ENCODE measurements around the gene DLGAP4. TPM values are rescaled to one million over a fixed set of nuclear protein-coding genes. Genes with fewer than 3 reads are reported as not detected.

DLGAP4 gene
- polyA plus RNA-seq, 4 donors, result 57.2 to 77.9 (median 63.3) TPM

DNA sequence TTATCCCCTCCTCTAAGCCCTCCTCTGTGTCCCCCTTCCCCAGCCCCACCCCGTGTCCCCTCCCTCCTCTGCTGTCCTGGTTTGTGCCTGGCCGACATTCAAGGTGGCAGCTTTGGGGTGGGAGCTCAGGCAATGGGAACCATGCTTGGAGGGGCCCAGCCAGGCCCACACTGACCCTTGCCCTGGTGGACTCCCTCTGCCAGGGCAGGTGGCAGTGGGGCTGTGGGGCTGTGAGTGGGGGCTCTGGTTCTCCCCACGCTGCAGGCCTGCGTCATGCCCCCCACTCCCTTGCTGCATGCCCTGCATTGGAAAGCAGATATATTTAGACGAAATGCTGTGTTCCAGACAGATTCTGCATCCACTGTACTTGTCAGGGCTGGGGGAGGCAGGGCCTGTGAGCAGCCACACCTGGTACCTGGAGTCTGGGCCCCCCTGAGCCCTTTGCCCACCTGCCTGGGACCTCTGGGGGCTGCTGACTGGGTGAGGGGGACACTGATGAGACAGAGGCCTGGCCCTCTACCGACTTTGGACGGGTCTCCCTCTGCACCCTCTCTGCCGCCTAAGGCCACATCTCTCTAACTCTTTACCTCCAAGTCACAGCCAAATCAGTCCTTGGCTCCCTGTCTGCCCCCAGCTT is 14.2 kb downstream of the DLGAP4 start:
- no peak for DNase-seq (ENCODE audit: low read depth in 4 of 4, low spot score in 3 of 4)

DNA sequence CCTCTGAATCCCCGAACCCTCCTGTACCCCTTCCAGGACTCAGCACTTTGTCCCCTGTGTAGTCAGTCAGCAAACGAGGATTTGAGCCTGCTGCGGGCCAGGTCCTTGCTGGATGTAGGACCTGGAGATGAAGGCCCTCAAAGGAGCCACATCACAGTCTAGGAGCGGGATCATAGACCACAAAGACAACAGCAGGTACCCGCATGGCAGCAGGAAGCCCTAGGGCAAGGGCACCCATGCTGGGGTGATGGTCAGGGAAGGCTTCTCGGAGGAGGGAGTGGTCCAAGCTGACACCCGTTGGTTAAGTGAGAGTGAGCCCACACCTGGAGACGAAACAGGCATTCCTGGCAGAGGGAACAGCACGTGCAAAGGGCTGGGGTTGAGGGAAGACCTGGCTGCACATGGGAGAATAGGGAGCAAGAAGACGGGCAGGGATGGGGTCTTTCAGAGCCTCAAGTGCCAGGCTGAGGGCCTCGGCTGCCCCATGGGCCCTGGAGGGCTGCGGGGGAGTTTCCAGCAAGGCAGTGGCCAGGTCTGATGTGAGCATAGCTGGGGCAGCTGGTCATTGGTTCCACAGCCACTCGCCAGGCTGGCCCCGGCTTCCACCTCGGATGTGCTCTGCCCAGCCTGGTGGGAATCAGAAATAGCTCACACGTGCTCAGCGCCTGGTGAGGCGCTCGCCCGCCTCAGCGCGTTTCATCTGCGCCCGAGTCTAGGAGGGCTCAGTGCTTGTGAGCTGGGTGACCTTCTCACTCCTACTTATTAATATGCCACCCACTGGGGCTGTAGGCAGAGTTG is 15.0 kb downstream of the DLGAP4 start:
- no peak for DNase-seq (ENCODE audit: low read depth in 4 of 4, low spot score in 3 of 4)

DNA sequence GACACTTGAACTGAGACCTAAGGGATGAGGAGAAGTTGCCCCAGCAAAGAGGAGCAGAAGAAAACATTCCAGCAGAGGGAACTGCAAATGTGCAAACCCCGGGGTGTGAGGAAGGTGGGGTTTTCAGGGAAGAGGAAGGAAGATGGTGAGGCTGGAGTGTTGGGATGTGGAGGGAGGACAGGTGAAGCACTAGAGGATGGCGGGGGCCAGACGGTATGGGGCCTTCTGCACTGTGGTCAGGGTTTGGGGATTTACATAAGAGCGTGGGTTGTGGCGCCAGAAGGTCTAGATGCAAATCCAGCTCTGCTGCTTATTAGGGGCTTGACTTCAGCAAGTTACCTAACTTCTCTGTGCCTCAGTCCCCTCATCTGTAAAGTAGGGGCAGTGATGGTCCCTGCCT is 16.0 kb downstream of the DLGAP4 start:
- no peak for DNase-seq (ENCODE audit: low read depth in 4 of 4, low spot score in 3 of 4)

DNA sequence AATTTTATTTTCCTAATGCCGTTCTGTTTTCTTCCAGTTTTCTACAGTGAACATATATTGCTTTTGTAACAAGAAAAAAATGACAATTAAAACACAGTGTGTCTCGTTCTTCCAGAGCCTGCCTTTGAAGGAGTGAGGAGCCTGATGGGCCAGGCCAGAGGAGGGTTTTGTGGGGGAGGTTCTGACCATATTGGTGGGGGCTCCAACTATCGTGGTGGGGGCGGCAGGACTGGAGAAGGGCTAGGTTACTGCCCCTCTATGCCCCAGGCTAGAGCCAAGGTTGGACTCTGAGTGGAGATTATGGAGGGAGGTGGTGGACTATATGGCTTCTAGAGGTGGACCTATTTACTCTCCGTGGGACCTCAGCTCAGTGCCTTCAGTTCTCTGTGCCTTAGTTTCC is 24.0 kb downstream of the DLGAP4 start:
- DNase-seq (ENCODE audit: low read depth in 4 of 4, low spot score in 3 of 4), result no peak

DNA sequence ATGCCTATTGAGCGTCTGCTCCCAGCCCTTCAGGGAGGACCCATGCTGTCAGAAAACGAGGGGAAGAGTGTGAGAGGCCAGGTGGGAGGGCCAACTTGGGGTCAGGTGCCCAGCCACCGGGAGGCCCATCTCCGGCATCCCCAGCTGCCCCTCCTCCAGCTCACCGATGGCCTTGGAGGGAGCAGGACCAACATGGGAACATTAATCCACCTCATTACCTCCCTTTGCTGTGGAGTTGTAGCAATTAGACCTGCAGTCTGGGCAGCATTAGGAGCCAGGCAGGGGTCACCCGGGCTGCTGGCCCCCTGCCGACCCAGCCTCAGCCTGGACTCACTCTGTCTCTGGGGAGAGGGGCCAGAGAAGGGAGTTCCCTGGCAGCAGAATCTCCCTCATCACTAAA is 25.1 kb downstream of the DLGAP4 start:
- no peak for DNase-seq (ENCODE audit: low read depth in 4 of 4, low spot score in 3 of 4)

DNA sequence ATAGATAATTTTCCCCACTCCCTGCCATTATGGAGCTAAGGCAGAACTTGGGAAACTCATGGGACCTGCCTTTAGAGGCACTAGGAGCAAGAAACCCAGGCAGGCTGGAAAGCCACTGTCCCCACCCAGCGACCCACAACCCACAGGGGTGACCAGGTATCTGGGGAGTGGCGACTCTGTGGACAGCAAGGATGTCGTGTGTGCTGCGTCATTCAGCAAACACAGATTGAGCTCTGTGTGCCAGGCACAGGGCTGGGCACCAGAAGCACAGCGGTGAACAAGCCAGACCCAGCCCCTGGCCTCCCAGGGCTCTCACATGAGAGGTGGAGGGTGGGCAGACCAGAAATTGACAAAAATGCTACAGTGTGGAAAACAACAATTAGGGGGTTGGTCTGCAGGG is 27.7 kb downstream of the DLGAP4 start:
- no peak for DNase-seq (ENCODE audit: low read depth in 4 of 4, low spot score in 3 of 4)

DNA sequence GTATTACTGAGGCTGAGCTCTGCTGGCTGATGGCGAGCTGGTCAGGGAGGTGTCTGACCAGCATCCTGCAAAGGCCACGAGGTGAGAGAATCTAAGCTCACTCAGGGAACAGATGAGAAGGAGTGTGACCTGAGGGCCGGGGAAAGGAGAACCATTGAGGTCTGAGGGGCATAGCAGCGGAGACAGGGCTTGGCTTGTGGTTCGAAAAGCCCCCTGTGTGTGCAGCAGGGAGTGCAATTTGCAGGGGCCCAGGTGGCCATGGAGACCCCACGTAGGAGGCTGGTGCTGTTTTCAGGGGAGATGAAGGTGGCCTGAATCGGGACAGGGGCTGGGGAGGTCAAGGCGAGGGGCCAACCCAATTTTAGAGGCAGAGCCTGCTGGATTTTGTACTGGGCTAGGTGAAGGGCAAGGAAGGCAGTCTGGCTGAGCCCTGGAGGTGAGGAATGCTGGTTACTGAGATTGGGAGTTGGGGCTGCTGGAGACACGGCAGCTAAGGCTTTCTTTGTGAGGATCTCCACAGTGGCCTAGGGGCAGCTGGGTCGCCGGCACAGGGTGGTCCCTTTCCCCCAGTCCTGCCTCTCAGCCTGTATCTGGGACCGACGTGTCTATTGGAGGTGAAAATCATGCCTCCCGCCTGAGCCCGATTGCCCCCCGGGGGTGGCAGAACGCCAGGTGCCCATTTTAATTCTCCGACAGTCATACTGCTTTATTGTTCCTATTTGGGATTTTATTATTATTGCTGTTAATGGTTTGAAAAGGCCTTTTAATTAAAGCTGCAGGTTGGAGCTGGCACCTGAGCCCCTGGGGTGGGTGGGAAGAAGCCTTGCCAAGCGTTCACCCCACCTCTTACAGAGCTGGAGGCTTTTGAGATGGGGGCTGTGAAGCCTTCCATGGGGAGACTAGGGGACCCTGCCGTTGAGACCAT is 28.4 kb downstream of the DLGAP4 start:
- no peak for DNase-seq (ENCODE audit: low read depth in 4 of 4, low spot score in 3 of 4)

DNA sequence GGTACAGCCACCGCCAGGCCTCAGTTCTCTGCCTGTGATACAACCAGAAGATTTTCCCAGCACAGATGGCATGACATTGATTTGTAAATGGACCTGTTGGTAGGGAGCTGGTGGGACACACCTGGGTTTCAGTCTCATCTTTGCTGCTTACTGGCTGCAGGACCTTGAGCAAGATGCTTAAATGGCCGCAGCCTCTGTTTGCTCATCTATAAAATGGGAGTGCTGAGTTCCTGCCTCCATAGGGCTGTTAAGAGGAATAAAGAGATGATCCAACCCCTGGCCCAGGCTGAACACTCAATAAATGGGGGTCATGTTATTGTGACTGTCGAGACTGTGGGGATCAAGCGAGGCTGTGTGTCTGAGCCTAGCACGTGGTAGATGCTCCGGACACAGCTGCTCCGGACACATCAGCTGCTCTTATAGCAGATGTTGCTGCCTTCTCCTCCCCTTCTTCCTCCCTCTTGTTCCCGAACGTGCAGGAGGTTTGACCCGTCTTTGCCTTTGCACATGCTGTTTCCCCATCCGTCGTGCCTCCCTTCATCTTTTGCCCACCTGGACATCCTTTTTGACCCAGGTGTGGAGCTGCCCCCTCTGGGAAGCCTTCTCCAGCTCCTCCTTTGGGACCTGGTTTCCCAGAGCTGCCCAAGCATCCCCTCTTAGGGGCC is 29.2 kb downstream of the DLGAP4 start:
- no peak for DNase-seq (ENCODE audit: low read depth in 4 of 4, low spot score in 3 of 4)

DNA sequence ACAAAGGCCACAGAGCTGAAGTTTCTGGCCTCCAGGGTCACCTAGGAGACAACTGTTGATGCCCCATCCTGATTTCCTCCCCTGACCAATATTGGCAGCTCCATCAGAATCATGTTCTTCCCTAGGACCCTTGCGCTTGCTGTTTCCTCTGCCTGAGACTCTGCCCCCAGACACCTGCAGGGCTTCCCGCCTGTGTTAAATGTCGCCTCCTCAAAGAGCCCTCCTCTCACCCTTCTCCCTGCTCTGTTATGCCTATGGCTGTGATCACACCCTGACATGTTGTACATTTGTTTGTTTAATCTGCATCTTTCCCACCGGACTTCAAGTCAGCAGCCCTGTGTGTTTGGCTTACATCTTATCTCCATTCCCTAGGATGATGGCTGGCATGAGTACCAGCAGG is 30.1 kb downstream of the DLGAP4 start:
- DNase-seq (ENCODE audit: low read depth in 4 of 4, low spot score in 3 of 4), result no peak

DNA sequence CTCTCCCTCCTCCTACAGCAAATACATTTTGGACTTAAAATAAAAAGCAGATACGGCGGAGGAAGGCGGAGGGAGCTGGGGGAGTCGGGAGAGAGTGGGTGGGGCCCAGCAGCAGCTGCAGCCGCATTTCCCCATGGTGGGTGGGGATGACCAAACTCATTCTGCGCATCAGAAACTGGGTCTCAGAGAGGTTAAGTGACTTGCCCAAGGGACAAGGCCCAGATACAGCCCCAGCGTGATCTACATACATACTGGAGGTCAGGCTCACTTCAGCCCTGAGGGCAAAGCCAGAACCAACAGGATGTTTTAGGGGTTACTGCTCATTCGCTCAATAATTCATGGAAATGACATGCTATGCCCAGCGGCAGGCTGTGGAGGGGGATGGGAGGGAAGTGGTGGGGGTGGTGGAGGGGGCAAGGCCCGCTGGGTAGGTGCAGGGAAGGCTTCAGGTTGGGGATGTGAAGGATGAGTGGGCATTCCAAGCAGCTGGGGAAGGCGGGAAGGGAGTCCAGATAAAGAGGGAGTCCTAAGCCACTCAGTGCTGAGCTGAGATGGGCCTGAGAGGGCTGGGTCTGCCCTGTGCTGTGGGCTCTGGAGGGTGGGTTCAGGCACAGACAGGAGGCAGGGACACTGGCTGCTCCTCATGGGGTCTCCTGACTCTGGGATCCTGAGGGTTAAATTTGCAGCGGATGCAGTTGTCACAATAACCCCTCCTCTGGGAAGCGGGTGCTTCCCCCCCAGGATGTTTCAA is 31.0 kb downstream of the DLGAP4 start:
- DNase-seq (ENCODE audit: low read depth in 4 of 4, low spot score in 3 of 4), result no peak

DNA sequence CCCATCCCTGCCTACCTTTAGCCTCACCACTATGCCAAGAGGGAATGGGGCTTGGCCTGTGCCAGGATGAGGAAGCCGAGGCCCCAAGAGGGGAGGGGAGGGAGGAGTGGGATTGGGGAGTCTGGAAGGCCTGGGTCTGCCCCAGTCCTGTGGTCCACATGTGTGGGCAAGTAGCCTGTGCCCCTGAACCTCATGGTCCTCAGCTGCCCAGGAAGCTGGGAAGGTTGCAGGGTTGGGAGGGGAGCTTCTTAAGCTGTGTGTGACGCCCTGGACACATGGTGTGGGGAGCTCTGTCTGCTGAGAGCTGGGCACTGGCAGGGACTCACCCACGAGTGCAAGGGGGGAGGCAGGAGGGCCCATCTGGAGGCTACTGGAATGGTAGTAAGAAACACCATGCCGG is 31.7 kb downstream of the DLGAP4 start:
- DNase-seq (ENCODE audit: low read depth in 4 of 4, low spot score in 3 of 4), result no peak

DNA sequence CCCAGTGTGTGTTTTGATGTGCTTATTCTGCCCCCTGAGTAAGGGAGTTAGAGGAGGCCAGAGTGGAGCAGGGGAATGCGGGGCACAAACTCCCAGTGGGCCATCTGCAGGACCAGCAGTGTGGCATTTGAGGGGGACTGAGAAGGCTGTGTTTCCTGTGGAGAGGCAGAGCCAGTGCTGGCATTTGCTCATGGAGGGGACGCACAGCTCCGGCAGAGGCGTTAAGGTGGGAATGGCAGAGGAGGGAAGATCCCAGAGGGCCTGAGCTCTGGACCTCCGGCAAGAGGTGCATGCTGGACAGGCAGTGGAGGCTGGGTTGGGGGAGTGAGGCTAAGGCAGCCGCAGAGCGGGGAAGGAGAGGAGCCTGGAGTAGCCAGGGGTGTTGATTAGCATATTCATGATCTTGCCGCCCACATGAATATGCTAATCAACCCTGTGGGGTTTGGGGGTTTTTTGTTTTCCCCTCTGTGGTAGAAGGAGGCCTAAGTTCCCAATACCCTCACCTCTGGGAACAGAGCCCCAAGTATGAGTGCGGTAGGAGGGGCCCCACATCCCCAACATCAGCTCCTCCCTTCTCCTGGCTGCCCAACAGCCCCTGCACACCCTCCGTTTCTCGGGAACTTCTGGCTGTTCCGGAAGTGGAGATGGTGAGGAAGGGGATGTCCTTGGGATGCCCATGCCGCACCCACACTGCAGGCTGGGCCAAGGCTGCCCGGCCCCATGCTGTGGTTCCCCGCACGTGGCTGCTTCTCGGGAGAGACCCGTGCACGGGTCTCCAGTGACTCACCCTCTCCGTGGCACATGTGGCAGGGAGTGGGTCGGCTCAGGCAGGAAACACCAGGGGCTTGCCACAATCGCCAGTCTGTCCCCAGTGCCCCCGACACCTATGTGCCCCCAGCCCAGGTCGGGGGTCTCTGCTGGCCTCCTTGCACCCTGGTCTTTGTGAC is 33.8 kb downstream of the DLGAP4 start:
- no peak for DNase-seq (ENCODE audit: low read depth in 4 of 4, low spot score in 3 of 4)

DNA sequence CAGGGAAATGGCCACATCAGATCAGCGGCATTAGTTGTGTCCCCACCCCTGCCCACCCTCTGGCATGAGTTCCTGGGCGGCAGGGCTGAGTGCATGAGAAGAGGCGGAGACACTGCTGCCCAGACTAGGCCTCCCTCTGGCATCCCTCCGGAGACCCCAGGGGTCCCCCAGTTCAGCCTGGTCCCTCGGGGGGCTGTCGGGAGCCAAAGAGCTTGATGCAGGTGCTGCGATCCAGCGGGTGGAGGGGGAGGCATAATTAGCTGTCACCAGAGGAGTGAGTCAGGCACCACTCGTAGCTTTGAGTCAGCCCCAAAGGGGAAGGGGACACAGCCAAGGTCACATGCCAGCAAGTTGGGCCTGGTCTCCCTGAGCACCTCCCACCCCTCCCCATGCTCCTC is 34.5 kb downstream of the DLGAP4 start:
- DNase-seq (ENCODE audit: low read depth in 4 of 4, low spot score in 3 of 4), result no peak

DNA sequence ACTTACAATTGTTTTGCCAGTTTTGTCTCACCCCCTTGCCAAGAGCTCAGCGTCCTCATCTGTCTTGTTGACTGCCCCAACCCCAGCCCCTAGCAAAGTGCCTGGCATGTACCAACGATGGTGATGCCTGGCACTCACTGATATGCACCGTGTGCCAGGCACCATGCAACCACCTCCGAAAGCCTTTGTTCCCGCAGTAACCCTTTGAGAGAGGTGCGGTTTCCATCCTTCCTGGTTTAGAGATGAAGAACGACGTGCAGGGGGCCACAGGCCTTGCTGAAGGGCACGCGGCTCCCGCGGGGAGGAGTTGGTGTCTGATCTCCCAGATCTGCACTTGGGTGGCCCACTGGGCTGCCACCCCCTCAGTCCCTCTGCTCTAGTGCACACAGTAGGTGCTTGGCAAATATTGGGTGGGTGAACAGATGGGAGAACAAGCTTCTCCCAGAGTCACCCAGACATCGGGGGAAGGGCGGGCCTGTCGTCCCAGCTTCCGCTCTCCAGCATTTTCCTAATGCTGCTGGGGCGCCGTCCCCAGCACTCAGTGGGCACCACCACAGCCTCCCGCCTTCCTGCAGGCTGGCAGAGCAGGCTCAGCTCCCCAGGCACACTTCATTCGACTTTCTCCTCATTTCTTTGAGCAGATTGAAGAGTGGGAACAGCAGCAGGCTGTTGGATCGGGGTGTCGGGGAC is 35.3 kb downstream of the DLGAP4 start:
- DNase-seq (ENCODE audit: low read depth in 4 of 4, low spot score in 3 of 4), result no peak

DNA sequence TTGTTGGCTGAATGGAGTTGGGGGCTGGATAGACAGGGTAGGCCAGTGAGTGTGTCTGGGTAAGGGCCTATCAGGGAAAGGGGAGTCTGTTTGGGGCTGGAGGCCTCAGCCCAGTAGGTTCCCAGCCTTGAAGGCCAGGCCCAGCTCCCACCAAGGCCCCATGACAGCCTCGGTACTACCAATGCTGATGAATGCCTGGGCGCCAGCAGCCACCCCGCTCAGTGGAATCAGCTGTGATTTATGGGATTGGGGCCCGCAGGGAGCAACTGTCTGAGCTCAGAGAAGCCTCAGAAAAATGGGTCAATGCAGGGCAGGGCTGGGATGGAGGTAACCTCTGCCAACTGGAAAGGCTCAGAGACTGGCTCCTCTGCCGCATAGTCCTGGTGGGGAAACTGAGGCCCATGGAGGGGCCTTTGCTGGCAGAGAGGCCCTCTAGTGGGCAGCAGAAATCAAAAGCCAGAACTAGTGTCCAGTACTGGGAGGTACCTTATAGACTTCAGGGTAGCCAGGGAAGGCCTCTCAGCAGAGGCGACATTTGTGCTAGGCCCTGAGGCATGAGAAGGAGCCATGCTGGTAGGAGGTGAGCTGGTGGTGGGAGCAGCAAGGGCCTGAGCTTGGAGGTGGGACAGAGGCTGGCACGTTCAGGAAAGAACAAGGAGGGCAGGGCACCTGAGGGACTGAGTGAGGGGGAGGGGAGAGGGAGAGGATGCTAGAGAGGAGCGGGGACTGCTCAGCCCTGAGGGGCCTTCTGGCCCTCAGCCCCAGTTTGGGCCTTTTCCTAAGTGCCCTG is 36.4 kb downstream of the DLGAP4 start:
- DNase-seq (ENCODE audit: low read depth in 4 of 4, low spot score in 3 of 4), result no peak

DNA sequence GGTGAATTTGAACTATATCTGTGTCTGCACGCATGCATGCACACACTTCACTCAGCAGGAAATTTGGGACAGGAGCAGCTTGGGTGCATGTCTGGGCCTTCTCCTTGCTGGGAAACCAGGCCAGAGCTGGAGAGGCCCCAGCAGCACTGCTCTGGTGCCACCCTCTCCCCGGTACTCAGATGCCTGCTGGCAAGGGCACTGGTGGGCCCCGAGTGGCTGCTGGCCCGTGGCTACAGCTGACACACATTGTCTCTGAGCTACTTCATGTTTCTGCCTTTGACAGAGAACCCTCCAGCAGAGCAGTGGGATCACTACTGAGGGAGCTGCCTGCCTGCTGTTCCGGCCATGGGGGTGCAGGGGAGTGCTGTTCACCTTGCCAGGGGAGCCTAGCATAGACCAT is 37.5 kb downstream of the DLGAP4 start:
- no peak for DNase-seq (ENCODE audit: low read depth in 4 of 4, low spot score in 3 of 4)

DNA sequence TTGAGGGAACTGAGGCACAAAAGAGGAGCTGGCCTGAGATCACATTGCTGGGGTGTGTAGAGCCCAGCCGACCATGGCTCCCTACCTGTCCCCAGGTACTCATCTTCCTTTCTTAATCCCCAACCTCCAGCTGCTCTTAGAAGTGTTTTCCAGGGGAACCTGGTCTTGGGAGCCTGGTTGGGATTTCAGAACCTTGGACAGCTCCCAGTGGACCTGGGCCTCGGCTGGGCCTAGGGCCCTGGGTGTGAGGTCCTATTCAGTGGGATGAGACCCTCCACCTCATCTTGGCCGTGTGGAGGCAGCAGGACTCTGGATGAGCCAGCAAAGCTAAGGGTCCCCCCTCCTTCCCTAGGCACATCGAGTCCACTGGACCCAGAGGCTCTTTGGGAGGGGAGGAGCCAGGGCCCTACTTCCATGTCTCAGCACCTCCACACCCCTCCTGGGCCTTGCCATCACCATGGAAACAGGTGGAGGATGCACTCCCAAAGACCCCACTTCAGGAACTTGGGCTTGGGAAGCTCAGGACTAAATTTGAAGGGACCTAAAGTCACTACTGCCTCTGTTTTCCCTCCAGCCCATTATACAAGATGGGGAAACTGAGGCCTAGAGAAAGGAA is 38.5 kb downstream of the DLGAP4 start:
- DNase-seq (ENCODE audit: low read depth in 4 of 4, low spot score in 3 of 4), result peak; percentile 39 to 76 (median 69)
